Right atrium auricular region (tissue), 2 donors: ENCODE data around the gene SEMA4B. TPM values are rescaled to one million over a fixed set of nuclear protein-coding genes. Genes with fewer than 3 reads are reported as not detected.
A peak's percentile ranks its signal among the peaks of the same experiment; 100 is the strongest.

ENCODE experiments used
- DNase-seq: peaks from one replicate; pipeline ENCODE4 v3.0.0-alpha.2; 2019; ENCODE audit warnings: low spot score
- H3K27ac ChIP-seq, 2 donors: fragments of 200-600 bp; sonication (generic); 1 replicate in 1 of 2; 2 replicates in 1 of 2; pipeline ENCODE4 v1.5.1; 2016 to 2019
- H3K27me3 ChIP-seq, 2 donors: fragments of 200-600 bp; sonication (generic); one replicate each; pipeline versions ENCODE4 v1.5.1 to v1.6.0; 2017 to 2019
- H3K36me3 ChIP-seq: fragments of 200-600 bp; sonication (generic); one replicate; pipeline ENCODE4 v1.5.1; 2016
- H3K4me1 ChIP-seq, 2 donors: fragments of 200-600 bp; sonication (generic); one replicate each; pipeline versions ENCODE4 v1.5.1 to v1.6.0; 2017 to 2019
- H3K4me3 ChIP-seq, 2 donors: fragments of 200-600 bp; sonication (generic); 1 replicate in 1 of 2; 2 replicates in 1 of 2; pipeline ENCODE4 v1.5.1; 2017 to 2019; ENCODE audit warnings: mild to moderate bottlenecking in 1 of 2, moderate library complexity in 1 of 2
- H3K9me3 ChIP-seq, 2 donors: fragments of 200-600 bp; sonication (generic); one replicate each; pipeline ENCODE4 v1.5.1; 2019
- total RNA-seq, 2 donors: library from RNA; depleted of rRNA; stranded (reverse); fragments of >200 nt; gene quantifications; one replicate each; pipeline ENCODE4 v1.1.0, GENCODE V29; 2016
- TF ChIP-seq, protein P1 (sequence below), 2 donors: fragments of 200-600 bp; sonication (generic); IDR thresholded peaks; one replicate each; pipeline ENCODE4 v1.5.1; 2019; ENCODE audit warnings: antibody characterized with exemption in 2 of 2

SEMA4B gene
- total RNA-seq, 2 donors from 2014 or later, result 22.1 to 31.6 TPM

DNA sequence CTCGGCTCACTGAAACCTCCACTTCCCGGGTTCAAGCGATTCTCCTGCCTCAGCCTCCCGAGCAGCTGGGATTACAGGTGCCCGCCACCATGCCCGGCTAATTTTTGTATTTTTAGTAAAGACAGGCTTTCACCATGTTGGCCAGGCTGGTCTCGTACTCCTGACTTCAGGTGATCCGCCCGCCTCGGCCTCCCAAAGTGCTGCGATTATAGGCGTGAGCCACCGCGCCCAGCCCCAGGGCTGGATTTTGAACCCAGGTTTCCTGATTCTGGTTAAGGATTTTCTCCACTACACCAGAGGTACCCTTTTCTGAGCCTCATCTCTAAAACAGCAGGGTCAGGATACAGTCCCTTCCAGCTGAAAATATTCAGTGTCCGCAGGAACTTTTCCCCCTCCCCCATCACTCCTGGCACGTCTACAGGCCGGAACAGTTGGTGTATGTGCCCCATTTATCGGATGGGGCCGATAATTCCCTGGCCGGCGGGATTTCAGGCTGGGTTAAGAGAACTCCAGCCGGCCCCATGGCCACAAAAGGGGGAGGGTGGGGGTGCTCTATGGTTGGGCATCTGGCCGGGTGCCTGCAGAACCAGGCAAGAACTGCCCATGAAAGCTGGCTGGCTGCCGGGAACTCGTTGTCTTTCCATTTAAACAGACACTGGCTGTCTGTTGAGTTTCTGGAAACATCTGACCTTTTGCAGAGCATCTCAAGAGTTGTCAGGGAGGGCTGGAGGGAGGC, 26.8 kb upstream of the SEMA4B start:
- H3K9me3 ChIP-seq, result no peaks in the 10 kb centered on the region
- H3K4me3 ChIP-seq, result peak overlapping the region in 1 of 2 donors; percentile 11
- DNase-seq, result peak; percentile 90
- peak overlapping the region; percentile 90 to 98 for H3K27ac ChIP-seq
- no peaks in the 10 kb centered on the region for H3K36me3 ChIP-seq
- peaks cover 0 to 28% of the 10 kb centered on the region in 2 donors for H3K4me1 ChIP-seq
- TF ChIP-seq, protein P1, sequence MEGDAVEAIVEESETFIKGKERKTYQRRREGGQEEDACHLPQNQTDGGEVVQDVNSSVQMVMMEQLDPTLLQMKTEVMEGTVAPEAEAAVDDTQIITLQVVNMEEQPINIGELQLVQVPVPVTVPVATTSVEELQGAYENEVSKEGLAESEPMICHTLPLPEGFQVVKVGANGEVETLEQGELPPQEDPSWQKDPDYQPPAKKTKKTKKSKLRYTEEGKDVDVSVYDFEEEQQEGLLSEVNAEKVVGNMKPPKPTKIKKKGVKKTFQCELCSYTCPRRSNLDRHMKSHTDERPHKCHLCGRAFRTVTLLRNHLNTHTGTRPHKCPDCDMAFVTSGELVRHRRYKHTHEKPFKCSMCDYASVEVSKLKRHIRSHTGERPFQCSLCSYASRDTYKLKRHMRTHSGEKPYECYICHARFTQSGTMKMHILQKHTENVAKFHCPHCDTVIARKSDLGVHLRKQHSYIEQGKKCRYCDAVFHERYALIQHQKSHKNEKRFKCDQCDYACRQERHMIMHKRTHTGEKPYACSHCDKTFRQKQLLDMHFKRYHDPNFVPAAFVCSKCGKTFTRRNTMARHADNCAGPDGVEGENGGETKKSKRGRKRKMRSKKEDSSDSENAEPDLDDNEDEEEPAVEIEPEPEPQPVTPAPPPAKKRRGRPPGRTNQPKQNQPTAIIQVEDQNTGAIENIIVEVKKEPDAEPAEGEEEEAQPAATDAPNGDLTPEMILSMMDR (IDR thresholded peaks at IDR 0.05), result no peak
- no peaks in the 10 kb centered on the region for H3K27me3 ChIP-seq

DNA sequence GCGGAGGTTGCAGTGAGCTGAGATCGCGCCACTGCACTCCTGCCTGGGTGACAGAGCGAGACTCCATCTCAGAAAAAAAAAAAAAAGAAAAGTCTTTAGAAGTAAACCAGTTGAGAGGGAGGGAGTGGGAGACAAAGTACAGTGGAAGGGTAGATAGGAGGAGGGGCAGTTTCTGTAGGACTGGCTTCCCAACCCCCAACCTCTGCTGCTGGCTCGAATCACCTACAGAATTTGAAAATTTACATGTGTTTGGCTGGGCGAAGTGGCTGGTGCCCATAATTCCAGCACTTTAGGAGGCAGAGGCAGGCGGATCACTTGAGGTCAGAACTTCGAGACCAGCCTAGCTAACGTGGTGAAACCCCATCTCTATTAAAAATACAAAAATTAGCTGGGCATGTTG, 24.1 kb upstream of the SEMA4B start:
- peaks cover 0 to 28% of the 10 kb centered on the region in 2 donors for H3K4me1 ChIP-seq
- TF ChIP-seq, protein P1 (IDR thresholded peaks at IDR 0.05), result no peak
- H3K36me3 ChIP-seq, result no peaks in the 10 kb centered on the region
- no peaks in the 10 kb centered on the region for H3K9me3 ChIP-seq
- no peaks in the 10 kb centered on the region for H3K27me3 ChIP-seq
- no peak for DNase-seq
- H3K27ac ChIP-seq, result peak overlapping the region in 1 of 2 donors; percentile 98
- no peak overlapping the region for H3K4me3 ChIP-seq

DNA sequence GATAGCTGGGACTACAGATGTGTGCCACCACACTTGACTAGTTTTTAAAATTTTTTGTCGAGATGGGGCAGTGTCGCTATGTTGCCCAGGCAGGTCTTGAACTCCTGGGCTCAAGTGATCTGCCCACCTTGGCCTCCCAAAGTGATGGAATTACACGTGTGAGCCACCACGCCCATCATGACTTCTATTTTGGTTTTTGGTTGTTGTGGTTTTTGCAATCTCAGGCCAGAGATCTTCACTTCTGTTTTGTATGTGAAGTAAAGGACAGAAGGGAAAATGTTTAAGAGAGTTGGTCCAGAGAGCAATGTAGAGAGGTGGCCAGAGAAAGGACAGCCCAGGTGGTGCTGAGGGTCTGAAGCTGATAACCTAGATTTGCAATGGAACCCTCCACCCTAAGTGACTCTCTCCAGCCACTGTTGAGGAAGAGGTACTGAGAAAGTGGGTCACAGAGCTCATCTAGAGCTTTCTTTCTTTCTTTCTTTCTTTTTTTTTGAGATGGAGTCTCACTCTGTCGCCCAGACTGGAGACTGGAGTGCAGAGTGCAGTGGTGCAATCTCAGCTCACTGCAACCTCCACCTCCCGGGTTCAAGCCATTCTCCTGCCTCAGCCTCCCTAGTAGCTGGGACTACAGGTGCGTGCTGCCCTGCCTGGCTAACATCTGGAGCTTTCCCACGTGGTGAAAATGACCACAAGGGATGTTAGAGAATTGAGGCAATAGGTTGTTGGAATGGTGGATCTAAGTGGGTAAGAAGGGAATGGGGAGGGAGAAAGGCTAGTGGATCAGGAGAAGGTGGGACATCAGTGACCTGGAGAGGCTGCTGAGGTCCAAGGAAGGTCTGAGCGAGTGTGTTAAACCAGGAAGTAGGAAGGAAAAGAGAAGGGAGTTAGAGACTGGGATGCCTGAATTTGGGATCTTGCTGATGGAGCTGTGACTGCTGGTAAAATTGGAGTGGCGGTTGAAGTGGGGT, 22.4 kb upstream of the SEMA4B start:
- no peaks in the 10 kb centered on the region for H3K27me3 ChIP-seq
- no peak overlapping the region for H3K27ac ChIP-seq
- no peaks in the 10 kb centered on the region for H3K36me3 ChIP-seq
- no peaks in the 10 kb centered on the region for H3K9me3 ChIP-seq
- H3K4me3 ChIP-seq, result no peak overlapping the region
- DNase-seq, result no peak
- TF ChIP-seq, protein P1 (IDR thresholded peaks at IDR 0.05), result no peak
- peaks cover 0 to 27% of the 10 kb centered on the region in 2 donors for H3K4me1 ChIP-seq

GRCh38 chr15:90181776-90182175, 19.4 kb upstream of the SEMA4B start:
- peaks cover 0 to 23% of the 10 kb centered on the region in 2 donors for H3K4me1 ChIP-seq
- TF ChIP-seq, protein P1 (IDR thresholded peaks at IDR 0.05), result no peak
- H3K27ac ChIP-seq, result peak overlapping the region in 1 of 2 donors; percentile 31
- no peak for DNase-seq
- no peak overlapping the region for H3K4me3 ChIP-seq
- H3K27me3 ChIP-seq, result no peaks in the 10 kb centered on the region
- H3K36me3 ChIP-seq, result no peaks in the 10 kb centered on the region
- H3K9me3 ChIP-seq, result no peaks in the 10 kb centered on the region

- Histone ChIP-seq H3K4me3 (peak overlapping the region; percentile 66 to 73), H3K9me3 (no peaks in the 10 kb centered on the region), H3K36me3 (no peaks in the 10 kb centered on the region), H3K4me1 (peaks cover 0 to 23% of the 10 kb centered on the region in 2 donors), H3K27me3 (no peaks in the 10 kb centered on the region), H3K27ac (peak overlapping the region; percentile 93 to 94)
- DNase-seq, result peak; percentile 93
- TF ChIP-seq, protein P1 (IDR thresholded peaks at IDR 0.05), result no peak
Observed at GRCh38 chr15:90184119-90184785, 16.9 kb upstream of the SEMA4B start.
